Neural cell (in vitro differentiated cells): ENCODE results near the gene ABHD17C.

Source experiments
- CTCF ChIP-seq: fragments of 450-650 bp; IDR thresholded peaks from 2 replicates; pipeline ENCODE4 v1.5.1; 2014; ENCODE audit warnings: antibody characterized with exemption, mild to moderate bottlenecking, moderate library complexity; ENCODE audit not compliant: poor library complexity, severe bottlenecking
- POLR2AphosphoS5 ChIP-seq: IDR thresholded peaks from 2 replicates; pipeline ENCODE4 v1.6.1; 2012
- TAF1 ChIP-seq: IDR thresholded peaks from 2 replicates; pipeline ENCODE4 v1.6.1; 2012; ENCODE audit warnings: low read depth

- TF ChIP-seq CTCF (no peak), POLR2AphosphoS5 (no peak), TAF1 (no peak)
Observed at GRCh38 chr15:80789296-80789695, 94.2 kb downstream of the ABHD17C start.
